Activated CD4-positive, alpha-beta memory T cell treated with anti-CD3 and anti-CD28 coated beads for 36 hours (primary cell): ENCODE results near the gene ST3GAL3. TPM values are rescaled to one million over a fixed set of nuclear protein-coding genes. Genes with fewer than 3 reads are reported as not detected.
A peak's percentile ranks its signal among the peaks of the same experiment; 100 is the strongest.

Source experiments
- CTCF ChIA-PET: fragments of 350-600 bp; sonication (Branson Sonifier 250); formaldehyde crosslinking; loops from one replicate; lab custom pipeline; 2021; ENCODE audit warnings: antibody characterized with exemption, inconsistent platforms; lab: Charles Lee
- POLR2A ChIA-PET: fragments of 350-600 bp; sonication (Branson Sonifier 250); formaldehyde crosslinking; loops from one replicate; lab custom pipeline; 2021; ENCODE audit warnings: antibody characterized with exemption; lab: Charles Lee
- DNase-seq: peaks from one replicate; pipeline ENCODE4 v3.0.0-alpha.2; 2020
- H3K27ac Mint-ChIP-seq: one replicate; pipeline ENCODE4 v1.8.0; 2021; ENCODE audit warnings: mixed read lengths
- H3K27me3 Mint-ChIP-seq: one replicate; pipeline ENCODE4 v1.8.0; 2021; ENCODE audit warnings: mixed read lengths
- H3K36me3 Mint-ChIP-seq: one replicate; pipeline ENCODE4 v1.8.0; 2021; ENCODE audit warnings: mixed read lengths
- H3K4me1 Mint-ChIP-seq: one replicate; pipeline ENCODE4 v1.8.0; 2021; ENCODE audit warnings: low read depth, mixed read lengths
- H3K4me3 Mint-ChIP-seq: one replicate; pipeline ENCODE4 v1.8.0; 2021; ENCODE audit warnings: mild to moderate bottlenecking, mixed read lengths
- H3K9me3 Mint-ChIP-seq: one replicate; pipeline ENCODE4 v1.8.0; 2021; ENCODE audit warnings: mixed read lengths
- intact Hi-C: fragments of 100-400 bp; cut with micrococcal nuclease; formaldehyde crosslinking; loops from one replicate; pipeline ENCODE4 v1.15.1; 2023
- total RNA-seq, 2 experiments: library from RNA; stranded (reverse); gene quantifications; one replicate each; pipeline ENCODE4 v1.2.3, GENCODE V29; 2021

The ST3GAL3 gene
- total RNA-seq, 2 experiments from 2014 or later: 14.7 to 16.0 TPM

DNA sequence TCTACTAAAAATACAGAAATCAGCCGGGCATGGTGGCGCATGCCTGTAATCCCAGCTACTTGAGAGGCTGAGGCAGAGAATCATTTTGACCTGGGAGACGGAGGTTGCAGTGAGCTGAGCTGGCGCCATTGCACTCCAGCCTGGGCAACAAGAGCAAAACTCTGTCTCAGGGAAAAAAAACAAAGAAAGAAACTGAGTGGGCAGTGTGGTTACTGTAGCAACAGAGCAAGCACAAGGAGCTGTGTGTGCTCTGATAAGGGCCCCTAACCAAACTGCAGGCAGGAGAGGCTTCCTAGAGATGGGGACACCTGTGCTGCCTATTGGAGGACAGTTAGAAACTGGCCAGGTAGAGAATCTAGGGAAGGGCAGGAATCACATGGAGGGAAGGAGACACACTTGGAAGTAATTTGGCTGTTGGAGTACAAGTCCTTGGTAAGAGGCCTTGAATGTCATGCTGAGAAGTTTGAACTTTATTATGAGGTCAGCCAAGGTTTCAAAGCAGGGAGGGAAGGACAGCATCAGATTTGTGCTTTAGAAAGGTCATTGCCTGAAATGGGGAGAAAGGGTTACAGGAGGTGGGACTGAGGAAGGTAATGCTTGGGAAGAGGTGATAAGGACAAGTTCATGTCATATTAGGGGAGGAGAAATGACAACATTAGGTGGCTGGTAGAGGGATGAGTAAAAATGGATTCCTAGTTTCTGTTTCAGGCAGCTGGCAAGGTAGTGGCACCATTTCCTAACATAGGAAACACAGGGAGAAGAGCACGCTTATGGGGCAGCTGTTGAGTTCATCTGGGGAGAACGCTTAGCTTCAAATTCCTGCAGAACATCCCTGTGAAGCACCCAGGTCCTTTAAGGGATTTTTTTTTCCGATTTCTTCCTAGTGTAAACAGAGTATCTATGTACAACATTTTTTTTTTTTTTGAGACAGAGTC lies 157.0 kb downstream of the ST3GAL3 start:
- intact Hi-C loops: loop anchor here (1.0 to 2.0 kb wide), 2 partner anchors 28 to 33 kb away; no protein-coding TSS in a partner anchor
- H3K36me3 Mint-ChIP-seq: peaks cover 2% of the 10 kb centered on the region

DNA sequence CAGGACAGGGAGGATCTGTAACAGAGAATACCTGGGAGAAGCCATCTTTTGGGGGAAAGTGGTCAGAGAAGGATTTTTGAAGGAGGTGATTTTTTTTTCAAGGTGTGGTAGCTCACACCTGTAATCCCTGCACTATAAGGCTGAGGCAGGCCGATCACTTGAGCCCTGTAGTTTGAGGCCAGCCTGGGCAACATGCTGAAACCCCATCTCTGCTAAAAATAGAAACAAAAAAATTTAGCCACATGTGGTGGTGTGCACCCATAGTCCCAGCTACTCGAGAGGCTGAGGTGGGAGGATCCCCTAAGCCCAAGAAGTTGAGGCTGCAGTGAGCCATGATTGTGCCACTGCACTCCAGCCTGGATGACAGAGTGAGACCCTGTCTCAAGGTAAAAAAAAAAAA lies 158.9 kb downstream of the ST3GAL3 start:
- ChIA-PET POLR2A (no interaction called here), CTCF (no interaction called here)
- H3K4me3 Mint-ChIP-seq: peak overlapping the region; percentile 23
- H3K36me3 Mint-ChIP-seq: peaks cover 2% of the 10 kb centered on the region
- no peaks in the 10 kb centered on the region for H3K9me3 Mint-ChIP-seq
- no peak for DNase-seq
- H3K27ac Mint-ChIP-seq: peak overlapping the region; percentile 59
- no peaks in the 10 kb centered on the region for H3K27me3 Mint-ChIP-seq
- H3K4me1 Mint-ChIP-seq: peaks cover 26% of the 10 kb centered on the region
- intact Hi-C loops: no loop called here

More for the DNA sequence above, 157.0 kb downstream of the ST3GAL3 start:
- peaks cover 26% of the 10 kb centered on the region for H3K4me1 Mint-ChIP-seq
- peak overlapping the region; percentile 35 for H3K27ac Mint-ChIP-seq
- CTCF ChIA-PET: interaction anchor here (0.8 to 1.5 kb wide), 2 partner anchors 71 to 101 kb away, joined by 3 read pairs; no protein-coding TSS in a partner anchor
- H3K27me3 Mint-ChIP-seq: no peaks in the 10 kb centered on the region
- no peaks in the 10 kb centered on the region for H3K9me3 Mint-ChIP-seq
- POLR2A ChIA-PET: no interaction called here
- H3K4me3 Mint-ChIP-seq: no peak overlapping the region
- DNase-seq: peak; percentile 12

DNA sequence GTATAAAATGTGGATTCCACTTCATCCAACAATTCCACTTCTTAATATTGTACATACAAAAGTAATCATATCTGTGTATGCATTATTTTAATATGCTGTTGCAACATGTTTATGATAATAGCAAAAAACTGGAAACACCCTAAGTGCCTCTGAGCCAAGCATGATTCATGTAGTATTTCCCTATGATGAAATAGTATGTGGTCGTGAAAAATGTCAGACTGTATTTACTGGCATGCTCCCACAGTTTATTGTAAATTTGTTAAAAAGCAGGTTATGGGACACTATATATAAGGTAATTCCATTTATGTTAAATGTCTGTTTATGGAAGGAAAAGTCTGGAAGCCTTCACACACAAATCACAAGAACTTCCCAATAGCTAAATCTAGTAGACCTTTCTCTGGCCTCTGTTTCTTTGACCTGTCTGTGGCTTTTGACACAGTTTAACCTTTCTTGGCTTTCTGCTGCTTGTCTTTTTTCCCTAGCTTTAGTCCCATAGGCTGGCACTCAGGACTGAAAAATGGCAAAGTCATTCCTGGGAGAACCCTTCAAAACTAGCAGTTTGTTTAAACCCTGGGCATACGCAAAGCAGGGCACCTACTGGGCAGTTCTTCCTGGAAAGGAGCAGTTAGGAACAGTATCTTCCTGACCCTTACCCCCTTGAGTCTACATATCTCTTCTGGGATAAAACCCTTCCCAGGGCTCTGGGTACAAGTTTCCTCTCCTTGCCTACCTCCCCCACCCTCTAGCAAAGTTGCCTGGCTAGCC lies 160.8 kb downstream of the ST3GAL3 start:
- Mint-ChIP-seq H3K36me3 (no peaks in the 10 kb centered on the region), H3K4me1 (peaks cover 26% of the 10 kb centered on the region), H3K9me3 (no peaks in the 10 kb centered on the region), H3K27me3 (no peaks in the 10 kb centered on the region), H3K4me3 (no peak overlapping the region), H3K27ac (no peak overlapping the region)
- CTCF ChIA-PET: interaction anchor here (1.8 to 1.9 kb wide), 2 partner anchors 67 to 104 kb away, joined by 7 to 9 read pairs; no protein-coding TSS in a partner anchor
- POLR2A ChIA-PET: no interaction called here
- intact Hi-C loops: no loop called here
- DNase-seq: no peak

DNA sequence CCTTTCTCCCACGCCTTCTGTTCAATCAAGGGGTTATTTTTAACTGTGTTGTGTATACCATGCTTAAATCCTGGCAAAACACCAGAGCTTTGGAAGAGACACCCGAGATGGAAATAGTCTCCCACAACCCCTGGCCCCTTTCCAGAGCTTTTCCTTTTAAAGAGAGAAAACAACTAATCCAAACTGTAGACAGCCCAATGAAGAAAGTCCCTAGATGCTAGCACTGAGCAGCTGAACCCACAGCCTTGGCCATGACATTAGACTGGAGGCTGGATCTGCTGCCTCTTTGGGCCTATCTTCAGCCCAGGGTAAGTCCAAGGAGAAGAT lies 161.4 kb downstream of the ST3GAL3 start:
- no peaks in the 10 kb centered on the region for H3K9me3 Mint-ChIP-seq
- DNase-seq: no peak
- POLR2A ChIA-PET: no interaction called here
- H3K4me1 Mint-ChIP-seq: peaks cover 26% of the 10 kb centered on the region
- H3K27ac Mint-ChIP-seq: no peak overlapping the region
- H3K27me3 Mint-ChIP-seq: no peaks in the 10 kb centered on the region
- CTCF ChIA-PET: interaction anchor here (1.8 to 1.9 kb wide), 2 partner anchors 66 to 105 kb away, joined by 7 to 9 read pairs; no protein-coding TSS in a partner anchor
- no peaks in the 10 kb centered on the region for H3K36me3 Mint-ChIP-seq
- no peak overlapping the region for H3K4me3 Mint-ChIP-seq
- intact Hi-C loops: no loop called here

DNA sequence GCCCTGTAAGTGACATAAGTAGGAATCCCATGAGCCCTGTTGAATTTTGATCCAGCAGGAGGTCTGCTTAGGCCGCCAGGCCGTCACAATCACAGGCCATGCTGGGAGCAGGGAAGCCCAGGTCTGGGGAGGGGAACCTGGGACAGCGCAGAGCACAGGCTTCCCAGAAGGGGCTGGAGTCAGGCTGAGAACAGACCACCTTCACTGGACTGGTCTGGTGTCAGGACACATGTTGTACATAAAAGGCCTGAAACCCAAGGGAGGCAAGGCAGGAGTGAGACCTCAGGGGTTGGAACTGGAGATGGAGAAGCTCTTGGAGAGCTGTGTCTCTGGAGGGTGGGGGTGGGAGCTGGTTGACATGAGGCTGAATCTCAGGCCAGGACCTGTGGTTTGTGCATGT lies 163.0 kb downstream of the ST3GAL3 start:
- ChIA-PET POLR2A (interaction anchor here (0.6 kb wide), 1 partner anchor 105 kb away, joined by 3 read pairs; the partner anchor contains the start of gene ATP6V0B), CTCF (no interaction called here)
- no peaks in the 10 kb centered on the region for H3K9me3 Mint-ChIP-seq
- H3K36me3 Mint-ChIP-seq: no peaks in the 10 kb centered on the region
- intact Hi-C loops: no loop called here
- DNase-seq: no peak
- no peak overlapping the region for H3K4me3 Mint-ChIP-seq
- H3K27ac Mint-ChIP-seq: no peak overlapping the region
- H3K4me1 Mint-ChIP-seq: peaks cover 11% of the 10 kb centered on the region
- no peaks in the 10 kb centered on the region for H3K27me3 Mint-ChIP-seq

DNA sequence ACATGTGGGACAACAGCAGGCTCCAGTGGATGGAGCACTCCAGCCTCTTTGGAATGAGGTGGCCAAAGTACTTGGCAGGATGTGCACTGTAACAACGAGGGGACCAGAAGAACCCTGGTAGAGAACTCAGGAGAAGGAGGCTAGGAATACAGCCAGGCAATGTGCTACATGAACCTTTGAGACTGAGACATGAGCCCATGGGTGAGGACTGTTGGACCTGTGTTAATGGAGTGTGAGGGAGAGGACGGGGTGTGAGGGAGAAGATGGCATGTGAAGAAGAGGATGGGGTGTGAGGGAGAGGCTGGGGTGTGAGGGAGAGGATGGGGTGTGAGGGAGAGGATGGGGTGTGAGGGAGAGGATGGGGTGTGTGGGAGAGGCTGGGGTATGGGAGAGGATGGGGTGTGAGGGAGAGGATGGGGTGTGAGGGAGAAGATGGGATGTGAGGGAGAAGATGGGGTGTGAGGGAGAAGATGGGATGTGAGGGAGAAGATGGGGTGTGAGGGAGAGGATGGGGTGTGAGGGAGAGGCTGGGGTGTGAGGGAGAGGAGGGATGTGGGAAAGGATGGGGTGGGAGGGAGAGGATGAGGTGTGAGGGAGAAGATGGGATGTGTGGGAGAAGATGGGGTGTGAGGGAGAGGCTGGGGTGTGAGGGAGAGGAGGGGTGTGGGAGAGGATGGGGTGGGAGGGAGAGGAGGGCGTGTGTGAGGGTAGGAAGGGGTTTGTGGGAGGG lies 164.0 kb downstream of the ST3GAL3 start:
- no peak for DNase-seq
- no peak overlapping the region for H3K4me3 Mint-ChIP-seq
- intact Hi-C loops: no loop called here
- POLR2A ChIA-PET: no interaction called here
- H3K4me1 Mint-ChIP-seq: peaks cover 4% of the 10 kb centered on the region
- no peaks in the 10 kb centered on the region for H3K27me3 Mint-ChIP-seq
- H3K9me3 Mint-ChIP-seq: no peaks in the 10 kb centered on the region
- no peak overlapping the region for H3K27ac Mint-ChIP-seq
- CTCF ChIA-PET: no interaction called here
- H3K36me3 Mint-ChIP-seq: no peaks in the 10 kb centered on the region

DNA sequence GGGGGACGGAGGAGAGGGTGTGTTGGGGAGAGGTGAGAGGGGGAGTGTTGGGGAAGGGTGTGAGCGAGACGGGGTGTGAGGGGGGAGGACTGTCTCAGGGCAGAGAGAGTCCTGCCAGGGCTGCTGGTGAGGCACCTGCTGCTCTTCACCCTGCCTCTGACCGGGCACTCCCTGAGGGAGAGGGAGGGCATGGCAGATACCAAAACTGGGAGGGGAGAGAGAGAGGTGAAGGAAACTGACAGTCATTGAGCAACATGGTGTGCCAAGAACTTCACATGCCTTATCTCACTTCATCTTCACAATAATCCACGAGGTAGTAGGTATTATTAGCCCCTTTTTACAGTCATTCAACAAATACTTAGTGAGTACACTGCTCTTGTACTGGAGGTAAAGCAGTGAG lies 164.9 kb downstream of the ST3GAL3 start:
- Mint-ChIP-seq H3K4me3 (no peak overlapping the region), H3K4me1 (peaks cover 4% of the 10 kb centered on the region), H3K9me3 (no peaks in the 10 kb centered on the region), H3K27ac (no peak overlapping the region), H3K36me3 (no peaks in the 10 kb centered on the region), H3K27me3 (no peaks in the 10 kb centered on the region)
- intact Hi-C loops: no loop called here
- no peak for DNase-seq
- CTCF ChIA-PET: no interaction called here
- POLR2A ChIA-PET: no interaction called here

DNA sequence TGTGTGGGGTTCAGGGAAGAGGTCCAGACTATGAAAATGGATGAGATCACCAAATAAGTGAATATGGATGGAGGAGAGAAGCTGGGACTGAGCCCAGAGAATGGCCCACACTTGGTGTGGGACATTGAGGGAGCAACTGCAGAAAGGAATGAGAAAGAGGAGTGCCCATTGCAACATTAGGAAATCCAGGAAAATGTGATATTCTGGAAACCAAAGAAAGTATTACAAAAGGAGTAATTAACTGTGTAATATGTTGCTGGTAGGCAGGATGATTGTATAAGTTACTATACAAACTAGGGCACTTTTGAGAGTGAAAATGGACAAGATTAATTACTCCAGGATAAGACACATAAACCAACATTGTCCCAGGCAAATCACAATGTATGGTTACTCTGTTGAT lies 166.5 kb downstream of the ST3GAL3 start:
- Mint-ChIP-seq H3K4me3 (no peak overlapping the region), H3K27ac (no peak overlapping the region), H3K9me3 (no peaks in the 10 kb centered on the region), H3K4me1 (no peaks in the 10 kb centered on the region), H3K36me3 (no peaks in the 10 kb centered on the region), H3K27me3 (no peaks in the 10 kb centered on the region)
- CTCF ChIA-PET: no interaction called here
- DNase-seq: no peak
- POLR2A ChIA-PET: no interaction called here
- intact Hi-C loops: no loop called here

DNA sequence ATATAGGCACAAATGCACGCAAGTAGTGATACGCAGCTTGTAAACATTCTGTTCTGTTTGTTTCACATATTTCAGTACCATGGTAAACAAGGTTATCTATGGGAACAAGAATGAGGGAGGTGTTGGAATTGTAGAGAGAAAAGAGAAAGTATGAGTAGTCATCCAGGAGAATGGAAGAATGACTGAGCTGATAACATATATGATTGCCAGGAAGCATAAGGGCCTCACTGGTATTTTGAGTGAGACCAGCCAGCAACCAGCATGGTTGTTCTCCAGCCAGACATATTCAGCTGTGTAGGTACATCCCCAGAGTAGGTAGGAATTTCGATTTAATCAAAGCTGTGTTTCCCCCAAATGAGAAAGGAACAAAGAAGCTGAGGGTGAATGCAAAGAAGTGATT lies 167.4 kb downstream of the ST3GAL3 start:
- H3K27me3 Mint-ChIP-seq: no peaks in the 10 kb centered on the region
- no peaks in the 10 kb centered on the region for H3K9me3 Mint-ChIP-seq
- H3K36me3 Mint-ChIP-seq: no peaks in the 10 kb centered on the region
- intact Hi-C loops: no loop called here
- H3K4me1 Mint-ChIP-seq: no peaks in the 10 kb centered on the region
- no peak for DNase-seq
- H3K4me3 Mint-ChIP-seq: no peak overlapping the region
- no peak overlapping the region for H3K27ac Mint-ChIP-seq
- ChIA-PET CTCF (interaction anchor here (0.6 to 1.5 kb wide), 3 partner anchors 60 to 345 kb away, joined by 4 read pairs; no protein-coding TSS in a partner anchor), POLR2A (no interaction called here)

DNA sequence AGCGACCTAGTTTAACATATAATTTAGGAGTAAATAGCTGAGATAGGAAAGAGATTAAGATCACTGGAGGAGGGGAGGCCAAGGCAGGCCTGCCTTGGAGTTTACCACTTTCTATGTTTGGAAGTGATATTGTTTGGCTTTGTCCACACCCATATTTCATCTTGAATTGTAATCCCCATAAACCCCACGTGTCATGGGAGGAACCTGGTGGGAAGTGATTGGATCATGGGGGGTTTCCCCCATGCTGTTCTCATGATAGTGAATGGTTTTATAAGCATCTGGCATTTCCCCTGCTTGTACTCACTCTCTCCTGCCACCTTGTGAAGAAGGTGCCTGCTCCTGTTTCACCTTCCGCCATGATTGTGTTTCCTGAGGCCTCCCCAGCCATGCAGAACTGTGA lies 168.0 kb downstream of the ST3GAL3 start:
- no peaks in the 10 kb centered on the region for H3K4me1 Mint-ChIP-seq
- no peak overlapping the region for H3K4me3 Mint-ChIP-seq
- no peak for DNase-seq
- CTCF ChIA-PET: interaction anchor here (0.6 to 1.6 kb wide), 4 partner anchors 55 to 346 kb away, joined by 3 to 4 read pairs (median 4); no protein-coding TSS in a partner anchor
- no peaks in the 10 kb centered on the region for H3K27me3 Mint-ChIP-seq
- intact Hi-C loops: no loop called here
- no peaks in the 10 kb centered on the region for H3K36me3 Mint-ChIP-seq
- no peaks in the 10 kb centered on the region for H3K9me3 Mint-ChIP-seq
- POLR2A ChIA-PET: no interaction called here
- H3K27ac Mint-ChIP-seq: no peak overlapping the region

DNA sequence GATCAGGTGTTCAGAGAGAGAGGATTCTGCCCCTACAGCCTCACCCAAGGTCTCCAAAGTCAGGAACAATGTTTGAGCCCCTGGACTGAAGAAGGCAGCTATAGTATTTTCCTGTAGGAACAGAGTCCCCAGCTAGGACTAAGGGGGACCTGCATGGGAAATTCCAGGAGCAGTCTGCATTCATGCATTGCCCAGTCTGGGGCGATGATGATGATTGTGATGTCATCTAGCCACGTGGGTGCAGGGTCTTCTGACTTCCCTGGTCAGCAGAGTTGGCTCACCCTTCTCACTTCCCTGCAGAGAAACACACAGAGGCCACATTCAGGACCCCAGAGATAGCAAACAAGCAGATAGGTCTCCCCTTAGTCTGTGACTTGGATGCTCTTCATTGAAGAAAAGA lies 169.8 kb downstream of the ST3GAL3 start:
- CTCF ChIA-PET: interaction anchor here (1.6 kb wide), 1 partner anchor 53 kb away, joined by 3 read pairs; no protein-coding TSS in a partner anchor
- Mint-ChIP-seq H3K27ac (no peak overlapping the region), H3K9me3 (no peaks in the 10 kb centered on the region), H3K4me3 (no peak overlapping the region), H3K27me3 (no peaks in the 10 kb centered on the region), H3K36me3 (no peaks in the 10 kb centered on the region), H3K4me1 (no peaks in the 10 kb centered on the region)
- POLR2A ChIA-PET: no interaction called here
- intact Hi-C loops: loop anchor here (2.0 kb wide), 1 partner anchor 76 kb away; no protein-coding TSS in a partner anchor
- no peak for DNase-seq
